ENCODE results near the gene THG1L. TPM values are rescaled to one million over a fixed set of nuclear protein-coding genes. Genes with fewer than 3 reads are reported as not detected.

Gene THG1L
- total RNA-seq, 1 experiment from 2014 or later: 29.9 TPM

DNA sequence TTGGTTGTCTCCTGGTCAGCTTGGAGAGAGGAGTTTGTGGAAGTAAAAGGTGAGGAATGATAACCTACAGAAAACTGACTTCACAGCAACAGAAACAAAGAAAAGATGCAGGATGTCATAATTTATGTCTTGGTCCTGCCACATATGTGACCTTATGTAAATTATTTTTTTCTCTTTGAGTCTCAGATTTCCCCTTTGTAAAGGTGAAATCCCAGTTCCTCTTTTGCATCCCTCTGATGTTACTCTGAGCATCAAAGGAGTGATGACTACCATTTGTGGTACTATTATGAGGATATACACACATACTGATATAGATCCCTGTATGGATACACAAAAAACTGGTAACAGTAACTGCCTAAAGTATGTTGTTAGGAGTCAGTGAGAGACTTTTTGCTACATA is 1.4 kb upstream of the THG1L start:
- no peak overlapping the region for H3K27ac Mint-ChIP-seq (ENCODE audit: low read depth, unreplicated experiment)
- POLR2A ChIA-PET: interaction anchor here (2.3 to 3.1 kb wide), 2 partner anchors 8 to 14 kb away, joined by 7 to 17 read pairs; partner anchors contain the start of gene LSM11
- H3K27me3 Mint-ChIP-seq (ENCODE audit: insufficient read depth, unreplicated experiment): no peaks in the 10 kb centered on the region
- intact Hi-C loops (cut with micrococcal nuclease): no loop called here
- BruUV-seq (replicated peaks): no TSS peak
- peaks cover 14% of the 10 kb centered on the region for H3K4me1 Mint-ChIP-seq (ENCODE audit: insufficient read depth, unreplicated experiment)
- DNase-seq (ENCODE audit: unreplicated experiment): no peak
- H3K36me3 Mint-ChIP-seq (ENCODE audit: insufficient read depth, unreplicated experiment): peaks cover 21% of the 10 kb centered on the region
- TF ChIP-seq, protein P1, sequence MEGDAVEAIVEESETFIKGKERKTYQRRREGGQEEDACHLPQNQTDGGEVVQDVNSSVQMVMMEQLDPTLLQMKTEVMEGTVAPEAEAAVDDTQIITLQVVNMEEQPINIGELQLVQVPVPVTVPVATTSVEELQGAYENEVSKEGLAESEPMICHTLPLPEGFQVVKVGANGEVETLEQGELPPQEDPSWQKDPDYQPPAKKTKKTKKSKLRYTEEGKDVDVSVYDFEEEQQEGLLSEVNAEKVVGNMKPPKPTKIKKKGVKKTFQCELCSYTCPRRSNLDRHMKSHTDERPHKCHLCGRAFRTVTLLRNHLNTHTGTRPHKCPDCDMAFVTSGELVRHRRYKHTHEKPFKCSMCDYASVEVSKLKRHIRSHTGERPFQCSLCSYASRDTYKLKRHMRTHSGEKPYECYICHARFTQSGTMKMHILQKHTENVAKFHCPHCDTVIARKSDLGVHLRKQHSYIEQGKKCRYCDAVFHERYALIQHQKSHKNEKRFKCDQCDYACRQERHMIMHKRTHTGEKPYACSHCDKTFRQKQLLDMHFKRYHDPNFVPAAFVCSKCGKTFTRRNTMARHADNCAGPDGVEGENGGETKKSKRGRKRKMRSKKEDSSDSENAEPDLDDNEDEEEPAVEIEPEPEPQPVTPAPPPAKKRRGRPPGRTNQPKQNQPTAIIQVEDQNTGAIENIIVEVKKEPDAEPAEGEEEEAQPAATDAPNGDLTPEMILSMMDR (IDR thresholded peaks at IDR 0.05; ENCODE audit: unreplicated experiment): no peak
- peaks cover 8% of the 10 kb centered on the region for H3K9me3 Mint-ChIP-seq (ENCODE audit: unreplicated experiment)
- H3K4me3 Mint-ChIP-seq (ENCODE audit: unreplicated experiment): no peak overlapping the region
- CTCF ChIA-PET: interaction anchor here (1.1 to 9.5 kb wide), 5 partner anchors 11 to 417 kb away, joined by 3 to 94 read pairs (median 5); partner anchors contain the start of gene LSM11

DNA sequence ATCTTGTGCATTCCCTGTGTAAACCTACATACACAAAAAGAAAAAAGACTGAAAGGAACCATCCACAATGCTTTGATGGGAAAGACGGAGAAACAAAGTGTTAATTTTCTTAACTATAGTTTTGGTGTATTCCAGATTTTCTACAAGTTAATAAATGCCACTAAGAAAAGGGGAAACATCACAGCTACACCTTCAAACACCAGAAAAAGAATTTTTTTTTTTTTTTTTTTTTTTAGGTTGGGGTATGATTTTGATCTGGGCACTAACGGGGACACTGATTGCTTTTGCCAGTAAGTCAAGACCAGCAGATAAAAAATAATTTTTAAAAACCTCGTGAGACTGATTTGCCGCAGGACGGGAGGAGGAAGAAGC is 334 bp upstream of the THG1L start:
- intact Hi-C loops (cut with micrococcal nuclease): loop anchor here (1.0 kb wide), 1 partner anchor 403 kb away; no protein-coding TSS in a partner anchor
- TF ChIP-seq, protein P1 (IDR thresholded peaks at IDR 0.05; ENCODE audit: unreplicated experiment): no peak
- Mint-ChIP-seq H3K4me3 (ENCODE audit: unreplicated experiment) (peak overlapping the region; percentile 97), H3K27me3 (ENCODE audit: insufficient read depth, unreplicated experiment) (no peaks in the 10 kb centered on the region), H3K27ac (ENCODE audit: low read depth, unreplicated experiment) (peak overlapping the region; percentile 98), H3K4me1 (ENCODE audit: insufficient read depth, unreplicated experiment) (peaks cover 14% of the 10 kb centered on the region), H3K36me3 (ENCODE audit: insufficient read depth, unreplicated experiment) (peaks cover 26% of the 10 kb centered on the region), H3K9me3 (ENCODE audit: unreplicated experiment) (no peaks in the 10 kb centered on the region)
- ChIA-PET CTCF (interaction anchor here (0.6 to 9.5 kb wide), 12 partner anchors 12 to 1463 kb away, joined by 3 to 94 read pairs (median 4); partner anchors contain the start of gene LSM11), POLR2A (interaction anchor here (0.6 to 3.1 kb wide), 16 partner anchors 9 to 588 kb away, joined by 3 to 17 read pairs (median 3); partner anchors contain the start of genes LSM11 and MED7)
- DNase-seq (ENCODE audit: unreplicated experiment): no peak
- no TSS peak for BruUV-seq (replicated peaks)

DNA sequence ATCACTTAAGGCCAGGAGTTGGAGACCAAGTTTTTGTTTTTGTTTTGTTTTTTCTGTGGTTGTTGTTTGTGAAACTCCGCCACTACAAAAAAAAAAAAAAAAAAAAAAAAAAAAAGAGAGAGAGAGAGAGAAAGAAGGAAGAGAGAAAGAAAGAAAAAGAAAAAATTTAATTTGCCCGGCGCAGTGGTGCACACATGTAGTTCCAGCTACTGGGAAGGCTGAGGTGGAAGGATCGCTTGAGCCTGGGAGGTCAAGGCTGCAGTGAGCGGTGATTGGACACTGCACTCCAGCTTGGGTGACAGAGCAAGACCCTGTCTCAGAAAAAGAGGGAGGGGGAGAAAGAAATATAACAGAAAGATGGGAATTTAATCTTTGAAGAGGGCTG is 902 bp downstream of the THG1L start:
- Mint-ChIP-seq H3K4me3 (ENCODE audit: unreplicated experiment) (peak overlapping the region; percentile 97), H3K36me3 (ENCODE audit: insufficient read depth, unreplicated experiment) (peaks cover 32% of the 10 kb centered on the region), H3K27me3 (ENCODE audit: insufficient read depth, unreplicated experiment) (no peaks in the 10 kb centered on the region), H3K27ac (ENCODE audit: low read depth, unreplicated experiment) (peak overlapping the region; percentile 98), H3K4me1 (ENCODE audit: insufficient read depth, unreplicated experiment) (peaks cover 14% of the 10 kb centered on the region), H3K9me3 (ENCODE audit: unreplicated experiment) (no peaks in the 10 kb centered on the region)
- intact Hi-C loops (cut with micrococcal nuclease): no loop called here
- no peak for DNase-seq (ENCODE audit: unreplicated experiment)
- no TSS peak for BruUV-seq (replicated peaks)
- ChIA-PET CTCF (interaction anchor here (0.7 to 9.5 kb wide), 7 partner anchors 11 to 479 kb away, joined by 3 to 94 read pairs (median 7); partner anchors contain the start of gene LSM11), POLR2A (interaction anchor here (0.6 to 3.1 kb wide), 14 partner anchors 9 to 1774 kb away, joined by 3 to 17 read pairs (median 4); partner anchors contain the start of genes LSM11 and MED7)
- TF ChIP-seq, protein P1 (IDR thresholded peaks at IDR 0.05; ENCODE audit: unreplicated experiment): no peak

DNA sequence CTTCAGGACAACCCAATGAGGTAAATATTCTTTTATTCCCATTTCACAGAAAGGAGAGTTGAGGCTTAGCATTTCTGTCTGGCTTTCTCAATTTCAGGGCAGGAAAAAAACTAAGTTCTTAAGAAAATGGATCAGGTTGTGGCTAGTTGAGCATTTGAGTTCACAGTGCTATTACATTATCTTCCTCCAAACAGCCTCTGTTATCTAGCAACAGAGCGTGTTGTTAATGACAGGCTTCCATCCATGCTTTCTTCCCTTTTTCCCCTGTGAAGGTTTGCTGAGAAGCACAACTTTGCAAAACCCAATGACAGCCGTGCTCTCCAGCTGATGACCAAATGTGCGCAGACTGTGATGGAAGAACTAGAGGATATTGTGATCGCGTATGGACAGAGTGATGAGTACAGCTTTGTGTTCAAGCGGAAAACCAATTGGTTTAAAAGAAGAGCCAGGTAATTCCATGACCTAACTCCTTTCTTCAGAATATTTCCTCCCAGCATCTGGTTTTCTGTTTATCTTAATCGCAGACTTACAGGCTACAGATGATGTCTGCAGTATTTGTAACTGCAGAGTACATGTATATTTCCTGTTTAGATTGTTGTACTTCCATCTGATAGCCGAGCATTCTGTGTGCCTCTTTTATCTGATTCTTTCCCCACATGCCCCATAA is 1.5 kb downstream of the THG1L start:
- DNase-seq (ENCODE audit: unreplicated experiment): no peak
- Mint-ChIP-seq H3K4me1 (ENCODE audit: insufficient read depth, unreplicated experiment) (peaks cover 14% of the 10 kb centered on the region), H3K4me3 (ENCODE audit: unreplicated experiment) (peak overlapping the region; percentile 12), H3K27ac (ENCODE audit: low read depth, unreplicated experiment) (peak overlapping the region; percentile 98), H3K27me3 (ENCODE audit: insufficient read depth, unreplicated experiment) (no peaks in the 10 kb centered on the region), H3K9me3 (ENCODE audit: unreplicated experiment) (no peaks in the 10 kb centered on the region), H3K36me3 (ENCODE audit: insufficient read depth, unreplicated experiment) (peaks cover 38% of the 10 kb centered on the region)
- ChIA-PET POLR2A (interaction anchor here (0.6 to 3.1 kb wide), 3 partner anchors 9 to 190 kb away, joined by 3 to 17 read pairs (median 5); partner anchors contain the start of gene LSM11), CTCF (interaction anchor here (0.7 to 9.5 kb wide), 3 partner anchors 10 to 479 kb away, joined by 3 to 94 read pairs (median 12); partner anchors contain the start of gene LSM11)
- no TSS peak for BruUV-seq (replicated peaks)
- intact Hi-C loops (cut with micrococcal nuclease): no loop called here
- TF ChIP-seq, protein P1 (IDR thresholded peaks at IDR 0.05; ENCODE audit: unreplicated experiment): no peak
